PFSK-1 (cell line): Measurements from ENCODE around the gene PLEKHM3.

Experiments used
- FOXP2 ChIP-seq: optimal IDR thresholded peaks from 2 replicates; pipeline ENCODE3; 2011; ENCODE audit warnings: borderline replicate concordance, control low read depth, inconsistent platforms; ENCODE audit not compliant: insufficient read depth; ENCODE audit errors: extremely low read length, extremely low read depth
- POLR2AphosphoS5 ChIP-seq: IDR thresholded peaks from 2 replicates; pipeline ENCODE4 v1.6.1; 2012; ENCODE audit warnings: low read depth, mild to moderate bottlenecking, control low read depth, low read length, moderate library complexity
- REST ChIP-seq, 2 experiments: IDR thresholded peaks; 2 replicates each; pipeline versions ENCODE4 v1.6.1 to v1.8.0; 2011 to 2012; ENCODE audit warnings: low read depth in 2 of 2, low read length in 2 of 2, control low read depth in 1 of 2, inconsistent platforms in 1 of 2, mild to moderate bottlenecking in 1 of 2, moderate library complexity in 1 of 2; ENCODE audit not compliant: insufficient read depth in 1 of 2
- SIN3A ChIP-seq: IDR thresholded peaks from 2 replicates; pipeline ENCODE4 v1.6.1; 2012; ENCODE audit warnings: mild to moderate bottlenecking, low read length, moderate library complexity, borderline replicate concordance; ENCODE audit not compliant: insufficient read depth
- TAF1 ChIP-seq: IDR thresholded peaks from 2 replicates; pipeline ENCODE4 v1.6.1; 2012; ENCODE audit warnings: low read length, control low read depth, borderline replicate concordance; ENCODE audit not compliant: insufficient read depth

The PLEKHM3 gene

DNA sequence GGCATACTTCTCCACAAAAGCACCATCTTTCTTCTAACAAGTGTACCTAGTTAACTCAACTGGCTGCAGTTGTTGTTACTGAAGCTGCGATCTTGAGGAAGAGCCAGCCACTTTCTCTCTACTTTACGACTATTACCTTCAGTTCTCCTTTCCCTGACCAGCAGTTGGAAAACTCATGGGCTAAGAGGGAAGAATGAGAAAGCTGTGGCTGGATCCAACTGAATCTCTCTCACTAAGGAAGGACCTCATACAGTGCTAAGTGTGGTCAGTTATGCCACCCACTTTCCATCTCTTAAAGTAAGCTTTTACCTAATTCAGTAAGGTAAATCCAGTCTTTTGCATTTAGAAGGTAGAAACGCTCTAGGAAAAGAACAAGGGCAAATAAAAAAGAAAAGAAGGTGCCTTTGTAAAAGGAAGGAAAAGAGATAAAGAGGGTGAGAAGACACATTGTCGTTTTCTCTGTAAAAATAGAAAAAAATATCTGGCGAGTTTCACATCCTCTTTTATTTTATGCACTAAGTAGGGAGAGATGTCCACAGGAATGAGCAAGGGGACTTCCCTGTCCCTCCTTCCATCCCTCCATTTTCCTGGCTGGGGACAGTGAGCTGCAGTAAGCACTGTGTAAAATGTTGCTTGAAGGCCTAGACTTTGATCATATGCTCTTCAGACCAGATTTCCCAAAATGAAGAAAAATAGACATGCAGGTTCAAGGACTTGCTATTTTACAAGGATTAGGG, 73.4 kb downstream of the PLEKHM3 start:
- TF ChIP-seq FOXP2 (no peak), POLR2AphosphoS5 (no peak), REST (IDR thresholded peaks at IDR 0.05; ENCODE audit: insufficient read depth in 1 of 2, low read depth in 2 of 2, low read length in 2 of 2) (no peak), TAF1 (no peak), SIN3A (no peak)

GRCh38 chr2:207950761-207951114, 74.6 kb downstream of the PLEKHM3 start:
- TF ChIP-seq TAF1 (no peak), SIN3A (no peak), REST (IDR thresholded peaks at IDR 0.05; ENCODE audit: insufficient read depth in 1 of 2, low read depth in 2 of 2, low read length in 2 of 2) (no peak), FOXP2 (no peak), POLR2AphosphoS5 (no peak)

DNA sequence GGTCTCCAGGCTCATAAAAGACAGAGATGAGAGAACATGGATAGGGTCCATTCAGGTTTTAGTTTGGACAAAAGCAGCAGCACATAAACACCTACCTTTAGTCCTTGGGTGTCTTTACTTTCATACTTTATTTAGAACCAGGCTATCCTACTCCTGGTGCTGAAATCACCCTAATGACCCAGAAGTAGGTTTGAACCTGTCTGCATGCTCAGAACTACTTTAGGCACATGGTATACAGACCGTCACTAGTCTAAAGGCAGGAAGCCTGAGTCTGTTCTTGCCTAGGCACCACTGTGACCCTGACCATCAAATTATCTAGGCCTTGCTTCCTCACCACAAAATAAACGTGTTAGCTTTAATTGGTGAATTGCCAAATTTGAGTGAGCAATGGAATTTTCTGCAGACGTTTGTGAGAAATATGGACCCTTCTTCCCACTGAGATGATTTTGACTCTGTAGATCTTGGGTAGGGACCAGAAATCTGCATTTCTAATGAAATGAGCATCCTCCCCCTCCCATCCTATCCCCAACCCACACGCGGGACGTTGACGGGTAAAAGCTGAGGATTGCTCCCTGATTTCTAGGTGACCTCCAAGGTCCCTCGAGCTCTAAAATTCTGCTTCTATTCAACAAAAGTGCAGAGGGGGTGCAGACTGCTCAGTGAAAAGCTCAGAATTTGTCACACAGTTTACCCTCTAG, 75.1 kb downstream of the PLEKHM3 start:
- TF ChIP-seq SIN3A (no peak), POLR2AphosphoS5 (no peak), FOXP2 (no peak), TAF1 (no peak), REST (IDR thresholded peaks at IDR 0.05; ENCODE audit: insufficient read depth in 1 of 2, low read depth in 2 of 2, low read length in 2 of 2) (no peak)

GRCh38 chr2:207944979-207945600, 80.2 kb downstream of the PLEKHM3 start:
- TF ChIP-seq REST (IDR thresholded peaks at IDR 0.05; ENCODE audit: insufficient read depth in 1 of 2, low read depth in 2 of 2, low read length in 2 of 2) (no peak), FOXP2 (no peak)
